OCI-LY1 (cell line): ENCODE measurements around the gene FUT8.

Source experiments
- H2AFZ ChIP-seq: fragments of 200-600 bp; sonication (generic), shearing (Covaris generic); 2 replicates; pipeline ENCODE4 v1.6.0; 2014; ENCODE audit warnings: antibody characterized with exemption, mild to moderate bottlenecking, low read length
- H3F3A ChIP-seq: fragments of 200-600 bp; sonication (generic), shearing (Covaris generic); 2 replicates; pipeline ENCODE4 v1.6.0; 2014; ENCODE audit warnings: mild to moderate bottlenecking, antibody characterized with exemption, low read length, moderate library complexity; ENCODE audit not compliant: insufficient read depth
- H3K27ac ChIP-seq: fragments of 200-600 bp; sonication (generic); 2 replicates; pipeline ENCODE4 v1.5.1; 2014; ENCODE audit warnings: low read length, mixed run types, mild to moderate bottlenecking, low read depth; ENCODE audit not compliant: poor library complexity, severe bottlenecking
- H3K27me3 ChIP-seq: fragments of 200-600 bp; sonication (generic); 2 replicates; pipeline ENCODE4 v1.6.0; 2014; ENCODE audit warnings: antibody characterized with exemption, mild to moderate bottlenecking, low read length, moderate library complexity; ENCODE audit not compliant: insufficient read depth
- H3K36me3 ChIP-seq: fragments of 200-600 bp; sonication (generic); 2 replicates; pipeline ENCODE4 v1.6.1; 2014; ENCODE audit warnings: mild to moderate bottlenecking, antibody characterized with exemption, low read length, moderate library complexity, mixed read lengths; ENCODE audit not compliant: insufficient read depth
- H3K4me1 ChIP-seq: fragments of 200-600 bp; sonication (generic); 2 replicates; pipeline ENCODE4 v1.5.1; 2014; ENCODE audit warnings: mild to moderate bottlenecking, low read length, moderate library complexity; ENCODE audit not compliant: insufficient read depth, severe bottlenecking
- H3K4me2 ChIP-seq: fragments of 200-600 bp; sonication (generic), shearing (Covaris generic); 2 replicates; pipeline ENCODE4 v1.6.1; 2014; ENCODE audit warnings: low read length
- H3K4me3 ChIP-seq: fragments of 200-600 bp; sonication (generic); 2 replicates; pipeline ENCODE4 v1.5.1; 2014; ENCODE audit warnings: low read length, low read depth, mild to moderate bottlenecking, mixed read lengths; ENCODE audit not compliant: poor library complexity, severe bottlenecking
- H3K79me2 ChIP-seq: fragments of 200-600 bp; shearing (Covaris generic); 2 replicates; pipeline ENCODE4 v1.6.1; 2016; ENCODE audit warnings: mixed run types, low read length, mixed read lengths; ENCODE audit not compliant: insufficient read depth
- H3K9ac ChIP-seq: fragments of 200-600 bp; sonication (generic), shearing (Covaris generic); 2 replicates; pipeline ENCODE4 v1.6.1; 2014; ENCODE audit warnings: mild to moderate bottlenecking, low read length, mixed read lengths
- H3K9me2 ChIP-seq: fragments of 200-600 bp; sonication (generic), shearing (Covaris generic); 2 replicates; pipeline ENCODE4 v1.6.1; 2014; ENCODE audit warnings: low read depth, mild to moderate bottlenecking, low read length, mixed read lengths
- H3K9me3 ChIP-seq: fragments of 200-600 bp; shearing (Covaris generic); 2 replicates; pipeline ENCODE4 v1.6.1; 2014; ENCODE audit warnings: low read length, mixed read lengths
- H4K20me1 ChIP-seq: fragments of 200-600 bp; sonication (generic), shearing (Covaris generic); 2 replicates; pipeline ENCODE4 v1.6.0; 2016; ENCODE audit warnings: mild to moderate bottlenecking, low read length; ENCODE audit not compliant: insufficient read depth
- EZH2 ChIP-seq: fragments of 200-600 bp; sonication (generic), shearing (Covaris generic); IDR thresholded peaks from 2 replicates; pipeline ENCODE4 v1.8.0; 2017; ENCODE audit warnings: borderline replicate concordance, mixed run types, mild to moderate bottlenecking, antibody characterized with exemption, low read length, moderate library complexity, mixed read lengths
- TF ChIP-seq, protein P1 (sequence below): fragments of 200-600 bp; sonication (generic), shearing (Covaris generic); IDR thresholded peaks from 2 replicates; pipeline ENCODE4 v1.5.1; 2017; ENCODE audit warnings: mild to moderate bottlenecking, antibody characterized with exemption, low read length, moderate library complexity, mixed read lengths

Gene FUT8

GRCh38 chr14:65478017-65478416 is 65.5 kb downstream of the FUT8 start:
- no peaks in the 10 kb centered on the region for H3F3A ChIP-seq
- peaks cover 47% of the 10 kb centered on the region for H3K79me2 ChIP-seq
- no peaks in the 10 kb centered on the region for H4K20me1 ChIP-seq
- TF ChIP-seq, protein P1, sequence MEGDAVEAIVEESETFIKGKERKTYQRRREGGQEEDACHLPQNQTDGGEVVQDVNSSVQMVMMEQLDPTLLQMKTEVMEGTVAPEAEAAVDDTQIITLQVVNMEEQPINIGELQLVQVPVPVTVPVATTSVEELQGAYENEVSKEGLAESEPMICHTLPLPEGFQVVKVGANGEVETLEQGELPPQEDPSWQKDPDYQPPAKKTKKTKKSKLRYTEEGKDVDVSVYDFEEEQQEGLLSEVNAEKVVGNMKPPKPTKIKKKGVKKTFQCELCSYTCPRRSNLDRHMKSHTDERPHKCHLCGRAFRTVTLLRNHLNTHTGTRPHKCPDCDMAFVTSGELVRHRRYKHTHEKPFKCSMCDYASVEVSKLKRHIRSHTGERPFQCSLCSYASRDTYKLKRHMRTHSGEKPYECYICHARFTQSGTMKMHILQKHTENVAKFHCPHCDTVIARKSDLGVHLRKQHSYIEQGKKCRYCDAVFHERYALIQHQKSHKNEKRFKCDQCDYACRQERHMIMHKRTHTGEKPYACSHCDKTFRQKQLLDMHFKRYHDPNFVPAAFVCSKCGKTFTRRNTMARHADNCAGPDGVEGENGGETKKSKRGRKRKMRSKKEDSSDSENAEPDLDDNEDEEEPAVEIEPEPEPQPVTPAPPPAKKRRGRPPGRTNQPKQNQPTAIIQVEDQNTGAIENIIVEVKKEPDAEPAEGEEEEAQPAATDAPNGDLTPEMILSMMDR: no peak
- H3K4me1 ChIP-seq: no peaks in the 10 kb centered on the region
- no peak overlapping the region for H3K9ac ChIP-seq
- H2AFZ ChIP-seq: no peak overlapping the region
- H3K4me2 ChIP-seq: no peak overlapping the region
- H3K9me2 ChIP-seq: no peaks in the 10 kb centered on the region
- no peaks in the 10 kb centered on the region for H3K27me3 ChIP-seq
- H3K9me3 ChIP-seq: no peaks in the 10 kb centered on the region
- no peak overlapping the region for H3K4me3 ChIP-seq
- no peak overlapping the region for H3K27ac ChIP-seq
- peaks cover 20% of the 10 kb centered on the region; the same call in 1 of the 2 replicates for H3K36me3 ChIP-seq

- Histone ChIP-seq H3K36me3 (peaks cover 21% of the 10 kb centered on the region; the same call in 1 of the 2 replicates), H3K4me3 (no peak overlapping the region), H3K4me1 (no peaks in the 10 kb centered on the region), H3K9me2 (no peaks in the 10 kb centered on the region), H4K20me1 (no peaks in the 10 kb centered on the region), H3K27ac (no peak overlapping the region), H3K79me2 (peaks cover 46% of the 10 kb centered on the region), H3F3A (no peaks in the 10 kb centered on the region), H2AFZ (no peak overlapping the region), H3K27me3 (no peaks in the 10 kb centered on the region), H3K9ac (no peak overlapping the region), H3K4me2 (no peak overlapping the region), H3K9me3 (no peaks in the 10 kb centered on the region)
- TF ChIP-seq EZH2: no peak
These were observed 66.1 kb downstream of the FUT8 start for GRCh38 chr14:65478596-65478995.

DNA sequence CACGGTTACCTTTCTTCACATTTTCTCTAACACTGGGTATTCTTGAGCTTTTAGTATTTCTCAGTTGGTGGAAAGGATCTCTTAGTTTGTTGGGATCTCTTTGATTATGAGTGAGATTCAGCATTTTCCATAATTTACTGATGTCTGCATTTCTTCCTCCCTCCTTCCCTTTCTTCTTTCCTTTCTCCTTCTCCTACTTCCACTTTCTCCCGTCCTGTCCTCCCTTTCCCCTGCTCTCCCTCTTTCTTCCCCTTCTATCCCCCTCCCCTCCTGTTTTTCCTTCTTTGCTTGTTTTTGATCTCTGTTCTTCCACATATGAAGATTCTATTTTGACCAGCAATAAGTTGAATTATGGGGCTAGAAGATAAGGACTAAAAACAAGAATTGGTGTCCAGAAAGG is 66.9 kb downstream of the FUT8 start:
- Histone ChIP-seq H3K27me3 (no peaks in the 10 kb centered on the region), H3K4me1 (no peaks in the 10 kb centered on the region), H2AFZ (no peak overlapping the region), H3K79me2 (peaks cover 50% of the 10 kb centered on the region), H3F3A (no peaks in the 10 kb centered on the region), H3K9ac (no peak overlapping the region), H4K20me1 (no peaks in the 10 kb centered on the region), H3K9me2 (no peaks in the 10 kb centered on the region), H3K9me3 (no peaks in the 10 kb centered on the region), H3K36me3 (peaks cover 17% of the 10 kb centered on the region; the same call in 1 of the 2 replicates), H3K4me3 (no peak overlapping the region), H3K27ac (no peak overlapping the region), H3K4me2 (no peak overlapping the region)
- TF ChIP-seq, protein P1: no peak
- no peak for TF ChIP-seq EZH2

DNA sequence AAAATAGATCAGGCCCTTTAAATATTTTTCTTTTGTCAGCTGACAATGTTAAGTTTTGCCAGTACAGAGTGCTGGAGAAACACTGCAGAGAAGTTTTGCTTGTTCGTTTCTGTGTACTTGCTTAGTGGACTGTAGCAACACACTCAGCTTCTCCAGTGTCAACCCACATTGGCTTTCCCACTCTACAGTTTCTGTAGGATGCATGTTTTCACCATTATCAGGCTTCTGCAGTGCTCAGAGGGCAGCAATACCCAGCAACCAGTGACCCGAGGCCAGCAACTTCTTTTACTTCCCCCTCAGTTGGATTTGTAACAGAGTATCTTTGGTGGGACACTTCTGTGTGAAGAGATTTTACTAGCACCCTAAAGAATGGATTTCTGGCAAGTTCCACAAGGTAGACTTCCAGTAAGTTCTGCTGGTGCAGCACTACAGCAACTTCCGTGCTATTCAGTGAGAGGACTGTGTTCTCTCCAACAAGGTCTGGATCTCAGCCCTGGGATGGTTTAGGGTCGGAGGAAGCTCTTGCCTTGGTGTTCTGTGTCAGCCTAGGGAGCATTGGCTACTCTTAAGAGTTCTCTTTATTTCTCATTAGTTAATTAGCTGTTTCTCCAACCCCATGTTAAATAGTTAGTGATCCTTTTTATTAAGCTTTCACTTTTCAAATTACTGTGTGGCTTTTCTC is 70.4 kb downstream of the FUT8 start:
- Histone ChIP-seq H3K27ac (no peak overlapping the region), H3K36me3 (peaks cover 17% of the 10 kb centered on the region; the same call in 1 of the 2 replicates), H3K9me3 (no peaks in the 10 kb centered on the region), H3K4me2 (no peak overlapping the region), H3K79me2 (peaks cover 71% of the 10 kb centered on the region), H4K20me1 (no peaks in the 10 kb centered on the region), H3F3A (no peaks in the 10 kb centered on the region), H3K27me3 (no peaks in the 10 kb centered on the region), H3K4me1 (peaks cover 4% of the 10 kb centered on the region), H3K4me3 (no peak overlapping the region), H3K9ac (no peak overlapping the region), H2AFZ (no peak overlapping the region), H3K9me2 (no peaks in the 10 kb centered on the region)
- TF ChIP-seq, protein P1: no peak
- TF ChIP-seq EZH2: no peak
